Uterus (tissue), 4 donors: ENCODE measurements around the gene ADAM10. TPM values are rescaled to one million over a fixed set of nuclear protein-coding genes. Genes with fewer than 3 reads are reported as not detected.

Source experiments
- DNase-seq, 2 donors: peaks; one replicate each; pipeline ENCODE4 v3.0.0-alpha.2; 2019 to 2020
- H3K27ac ChIP-seq, 2 donors: fragments of 200-600 bp; sonication (generic); 1 replicate in 1 of 2; 2 replicates in 1 of 2; pipeline ENCODE4 v1.5.1; 2016 to 2018
- H3K27me3 ChIP-seq, 2 donors: fragments of 200-600 bp; sonication (generic); one replicate each; pipeline ENCODE4 v1.5.1; 2018 to 2019; ENCODE audit warnings: control low read depth in 1 of 2
- H3K36me3 ChIP-seq, 2 donors: fragments of 200-600 bp; sonication (generic); one replicate each; pipeline ENCODE4 v1.5.1; 2019; ENCODE audit warnings: control low read depth in 1 of 2
- H3K4me1 ChIP-seq, 2 donors: fragments of 200-600 bp; sonication (generic); one replicate each; pipeline ENCODE4 v1.5.1; 2018 to 2019; ENCODE audit warnings: control low read depth in 1 of 2
- H3K4me3 ChIP-seq, 2 donors: fragments of 200-600 bp; sonication (generic); 1 replicate in 1 of 2; 2 replicates in 1 of 2; pipeline ENCODE4 v1.5.1; 2018 to 2019; ENCODE audit warnings: mild to moderate bottlenecking in 1 of 2
- H3K9me3 ChIP-seq, 2 donors: fragments of 200-600 bp; sonication (generic); one replicate each; pipeline ENCODE4 v1.5.1; 2019; ENCODE audit warnings: control low read depth in 1 of 2
- CTCF ChIP-seq, 4 experiments: fragments of 200-600 bp in 2 of 4; fragments of 450-650 bp in 2 of 4; sonication (generic) in 2 of 4; IDR thresholded peaks; one replicate each; pipeline ENCODE4 v1.5.1; 2016 to 2019; ENCODE audit warnings: antibody characterized with exemption in 4 of 4, mild to moderate bottlenecking in 2 of 4, moderate library complexity in 1 of 4
- POLR2A ChIP-seq, 2 donors: fragments of 450-650 bp; IDR thresholded peaks; one replicate each; pipeline ENCODE4 v1.6.1; 2016; ENCODE audit warnings: antibody characterized with exemption in 2 of 2, mild to moderate bottlenecking in 1 of 2, moderate library complexity in 1 of 2
- intact Hi-C: fragments of 100-400 bp; cut with DNase I; formaldehyde crosslinking; loops from one replicate; pipeline ENCODE4 v1.15.1; 2023; ENCODE audit warnings: low total_unique reads
- total RNA-seq, 4 donors: library from RNA; depleted of rRNA in 3 of 4; stranded (reverse); fragments of >200 nt in 3 of 4; gene quantifications; one replicate each; pipeline versions ENCODE4 v1.1.0 to v1.2.4, GENCODE V29; 2014 to 2023
- donor health status: DM: yes; HTN: yes; CAD: no.

Gene ADAM10
- total RNA-seq, 4 donors from 2014 or later, result 41.8 to 208 (median 110) TPM

DNA sequence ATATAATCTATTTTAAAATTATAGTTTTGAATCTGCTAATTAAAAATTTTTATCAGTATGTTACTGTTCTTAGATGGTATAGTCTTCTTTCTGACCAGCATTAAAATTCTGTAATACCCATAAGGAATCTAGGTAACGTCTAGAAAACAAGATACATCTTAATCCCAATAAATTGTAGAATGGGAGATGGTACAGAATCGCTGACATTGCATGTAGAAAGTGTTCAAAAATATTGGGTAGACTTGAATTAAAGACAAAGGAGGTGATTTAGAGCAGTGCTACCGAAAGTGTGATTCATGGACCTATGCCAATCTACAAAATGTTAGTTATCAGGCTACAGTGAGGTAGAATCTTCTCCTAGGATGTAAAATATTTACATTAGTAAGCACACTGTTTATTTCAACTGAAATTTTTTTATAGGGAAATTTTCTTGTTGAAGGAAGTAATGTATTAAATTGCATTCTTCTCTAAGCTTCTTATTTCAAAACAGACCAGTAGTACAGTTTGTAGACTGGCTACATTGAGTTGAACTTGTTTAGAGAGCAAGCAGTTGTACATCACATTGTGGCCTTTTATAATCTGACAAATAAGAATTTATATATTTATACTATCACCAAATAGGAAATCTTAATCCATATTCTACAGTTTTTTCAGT lies 38.7 kb upstream of the ADAM10 start:
- Histone ChIP-seq H3K9me3 (no peaks in the 10 kb centered on the region), H3K4me3 (no peak overlapping the region)

DNA sequence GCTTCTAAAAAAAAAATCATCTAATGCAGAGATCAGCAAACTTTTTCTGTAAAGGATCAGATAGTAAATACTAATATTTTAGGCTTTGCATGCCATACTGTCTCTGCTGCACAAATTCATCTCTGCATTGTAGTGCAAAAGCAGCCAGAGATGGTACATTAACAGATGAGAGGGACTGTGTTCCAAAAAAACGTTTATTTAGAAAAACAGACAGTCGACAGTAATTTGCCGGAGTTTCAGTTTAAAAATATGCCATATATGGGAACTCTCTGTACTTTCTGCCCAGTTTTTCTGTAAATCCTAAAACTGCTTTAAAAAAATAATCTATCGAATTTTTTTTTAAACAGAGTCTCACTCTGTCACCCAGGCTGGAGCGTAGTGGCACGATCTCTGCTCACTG lies 35.8 kb upstream of the ADAM10 start:
- Histone ChIP-seq H3K27me3 (no peaks in the 10 kb centered on the region), H3K4me3 (no peak overlapping the region), H3K27ac (no peak overlapping the region), H3K4me1 (no peaks in the 10 kb centered on the region), H3K9me3 (no peaks in the 10 kb centered on the region), H3K36me3 (no peaks in the 10 kb centered on the region)
- no peak for DNase-seq
- no peak for TF ChIP-seq CTCF (IDR thresholded peaks at IDR 0.05)
- no peak for TF ChIP-seq POLR2A (IDR thresholded peaks at IDR 0.05)
- intact Hi-C loops, result no loop called here

More for the DNA sequence above, 38.7 kb upstream of the ADAM10 start:
- TF ChIP-seq CTCF (IDR thresholded peaks at IDR 0.05), result no peak
- TF ChIP-seq POLR2A (IDR thresholded peaks at IDR 0.05), result no peak
- Histone ChIP-seq H3K27me3 (no peaks in the 10 kb centered on the region), H3K4me1 (no peaks in the 10 kb centered on the region), H3K36me3 (no peaks in the 10 kb centered on the region), H3K27ac (no peak overlapping the region)
- intact Hi-C loops, result no loop called here
- DNase-seq, result no peak

DNA sequence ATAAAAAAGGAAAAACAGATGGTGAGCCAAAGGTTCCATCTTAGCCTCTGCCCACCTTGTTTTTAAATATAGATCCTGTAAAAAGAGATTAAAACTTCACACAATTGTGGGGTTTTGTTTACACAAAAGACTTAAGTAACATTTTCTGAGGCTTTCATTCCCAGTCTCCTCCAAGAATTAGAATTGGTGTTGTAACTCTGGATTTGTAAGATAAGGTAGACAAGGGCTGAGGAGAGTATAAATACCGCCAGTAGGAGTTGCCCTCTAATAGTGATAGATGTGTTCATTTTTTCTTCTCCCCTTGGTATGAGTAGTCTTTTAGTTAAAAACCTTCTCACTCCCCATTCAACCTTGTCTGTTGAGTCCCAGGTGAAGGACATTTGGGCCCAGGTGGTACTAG lies 30.0 kb upstream of the ADAM10 start:
- no peak overlapping the region for H3K27ac ChIP-seq
- H3K36me3 ChIP-seq, result no peaks in the 10 kb centered on the region
- H3K4me3 ChIP-seq, result no peak overlapping the region
- TF ChIP-seq POLR2A (IDR thresholded peaks at IDR 0.05), result no peak
- no peak for TF ChIP-seq CTCF (IDR thresholded peaks at IDR 0.05)
- H3K4me1 ChIP-seq, result no peaks in the 10 kb centered on the region
- no peaks in the 10 kb centered on the region for H3K9me3 ChIP-seq
- no peaks in the 10 kb centered on the region for H3K27me3 ChIP-seq
- intact Hi-C loops, result no loop called here
- DNase-seq, result no peak

GRCh38 chr15:58777107-58777506 lies 27.6 kb upstream of the ADAM10 start:
- no peak overlapping the region for H3K27ac ChIP-seq
- H3K27me3 ChIP-seq, result no peaks in the 10 kb centered on the region
- H3K4me3 ChIP-seq, result no peak overlapping the region
- H3K4me1 ChIP-seq, result no peaks in the 10 kb centered on the region
- no peaks in the 10 kb centered on the region for H3K9me3 ChIP-seq
- TF ChIP-seq POLR2A (IDR thresholded peaks at IDR 0.05) (no peak), CTCF (IDR thresholded peaks at IDR 0.05) (no peak)
- no peaks in the 10 kb centered on the region for H3K36me3 ChIP-seq
- intact Hi-C loops, result no loop called here
- DNase-seq, result no peak

GRCh38 chr15:58775402-58775801 lies 25.9 kb upstream of the ADAM10 start:
- Histone ChIP-seq H3K27me3 (no peaks in the 10 kb centered on the region), H3K9me3 (no peaks in the 10 kb centered on the region), H3K4me3 (no peak overlapping the region), H3K36me3 (no peaks in the 10 kb centered on the region), H3K4me1 (no peaks in the 10 kb centered on the region), H3K27ac (no peak overlapping the region)
- DNase-seq, result no peak
- intact Hi-C loops, result no loop called here
- TF ChIP-seq CTCF (IDR thresholded peaks at IDR 0.05) (no peak), POLR2A (IDR thresholded peaks at IDR 0.05) (no peak)
